ENCODE measurements around the gene CCR9.

Gene CCR9

GRCh38 chr3:45864760-45865519 is 21.4 kb upstream of the CCR9 start:
- no peak overlapping the region for H3K4me3 ChIP-seq (ENCODE audit: low read length)
- TF ChIP-seq ZNF274 (IDR thresholded peaks at IDR 0.05; ENCODE audit: low read depth, low read length), result no peak

GRCh38 chr3:45865563-45865962 is 20.8 kb upstream of the CCR9 start:
- no peak overlapping the region for H3K4me3 ChIP-seq (ENCODE audit: low read length)
- TF ChIP-seq ZNF274 (IDR thresholded peaks at IDR 0.05; ENCODE audit: low read depth, low read length), result no peak

- TF ChIP-seq ZNF274 (IDR thresholded peaks at IDR 0.05; ENCODE audit: low read depth, low read length), result no peak
- H3K4me3 ChIP-seq (ENCODE audit: low read length), result no peak overlapping the region
These were observed 18.1 kb upstream of the CCR9 start for GRCh38 chr3:45868213-45868612.

DNA sequence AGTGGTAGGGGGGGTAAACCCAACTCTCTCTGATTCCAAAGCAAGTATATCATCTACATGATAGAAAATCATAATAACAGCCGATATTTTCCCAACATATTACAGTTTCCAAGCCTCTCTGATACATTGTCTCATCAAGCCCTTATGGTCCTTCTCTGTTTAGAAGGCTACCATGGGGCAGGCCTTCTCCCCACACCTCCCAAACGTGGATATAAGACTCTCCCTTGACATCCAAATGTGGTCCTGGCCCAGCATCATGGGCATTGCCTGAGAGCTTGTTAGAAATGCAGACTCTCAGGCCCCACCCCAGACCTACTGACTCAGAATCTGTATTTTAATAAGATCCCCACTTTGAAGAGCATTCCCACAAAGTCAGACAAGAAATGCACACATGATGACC is 17.7 kb upstream of the CCR9 start:
- H3K4me3 ChIP-seq (ENCODE audit: low read length), result no peak overlapping the region
- TF ChIP-seq ZNF274 (IDR thresholded peaks at IDR 0.05; ENCODE audit: low read depth, low read length), result no peak

DNA sequence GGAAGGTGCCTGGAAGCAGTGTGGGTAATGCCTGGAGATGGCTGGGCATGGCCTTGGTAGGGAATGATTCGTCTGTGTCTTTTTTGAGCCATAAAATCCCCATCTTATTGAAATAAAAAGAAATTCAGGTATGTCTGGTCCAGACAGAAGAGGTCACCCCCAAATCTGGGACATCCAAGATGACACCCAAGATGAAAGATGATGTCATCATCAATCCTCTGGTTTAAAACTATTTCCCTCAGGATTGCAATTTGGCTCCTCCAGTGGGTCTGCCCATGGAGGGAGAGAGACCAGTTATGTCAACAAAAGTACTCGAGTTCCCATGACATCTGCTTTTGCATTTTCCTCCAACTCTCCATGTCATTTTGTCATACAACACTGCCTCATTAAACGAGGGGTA is 16.7 kb upstream of the CCR9 start:
- TF ChIP-seq ZNF274 (IDR thresholded peaks at IDR 0.05; ENCODE audit: low read depth, low read length), result no peak
- H3K4me3 ChIP-seq (ENCODE audit: low read length), result no peak overlapping the region

- H3K4me3 ChIP-seq (ENCODE audit: low read length), result no peak overlapping the region
- no peak for TF ChIP-seq ZNF274 (IDR thresholded peaks at IDR 0.05; ENCODE audit: low read depth, low read length)
These were observed 16.2 kb upstream of the CCR9 start for GRCh38 chr3:45870099-45870498.

GRCh38 chr3:45871780-45872179 is 14.6 kb upstream of the CCR9 start:
- no peak overlapping the region for H3K4me3 ChIP-seq (ENCODE audit: low read length)
- no peak for TF ChIP-seq ZNF274 (IDR thresholded peaks at IDR 0.05; ENCODE audit: low read depth, low read length)

DNA sequence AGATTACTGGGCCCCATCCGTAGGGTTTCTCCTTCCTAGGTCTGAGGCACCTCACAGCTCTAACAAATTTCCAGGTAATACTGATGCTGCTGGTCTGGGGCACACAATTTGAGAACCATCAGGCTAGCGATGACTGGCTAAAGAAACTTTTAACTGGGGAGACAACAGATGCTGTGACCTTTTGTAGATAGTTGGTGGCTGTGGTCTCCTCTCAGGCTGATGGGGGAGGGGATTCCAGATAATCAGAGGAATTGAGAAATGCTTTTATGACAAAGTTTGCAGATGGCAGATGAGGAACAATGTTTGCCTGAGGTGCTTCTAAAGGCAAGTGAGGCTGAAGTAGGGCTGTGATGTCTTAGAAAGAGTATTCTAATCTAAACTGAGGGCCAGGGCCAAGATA is 13.8 kb upstream of the CCR9 start:
- TF ChIP-seq ZNF274 (IDR thresholded peaks at IDR 0.05; ENCODE audit: low read depth, low read length), result no peak
- no peak overlapping the region for H3K4me3 ChIP-seq (ENCODE audit: low read length)

- no peak for TF ChIP-seq ZNF274 (IDR thresholded peaks at IDR 0.05; ENCODE audit: low read depth, low read length)
- H3K4me3 ChIP-seq (ENCODE audit: low read length), result no peak overlapping the region
These were observed 13.3 kb upstream of the CCR9 start for GRCh38 chr3:45873036-45873435.

DNA sequence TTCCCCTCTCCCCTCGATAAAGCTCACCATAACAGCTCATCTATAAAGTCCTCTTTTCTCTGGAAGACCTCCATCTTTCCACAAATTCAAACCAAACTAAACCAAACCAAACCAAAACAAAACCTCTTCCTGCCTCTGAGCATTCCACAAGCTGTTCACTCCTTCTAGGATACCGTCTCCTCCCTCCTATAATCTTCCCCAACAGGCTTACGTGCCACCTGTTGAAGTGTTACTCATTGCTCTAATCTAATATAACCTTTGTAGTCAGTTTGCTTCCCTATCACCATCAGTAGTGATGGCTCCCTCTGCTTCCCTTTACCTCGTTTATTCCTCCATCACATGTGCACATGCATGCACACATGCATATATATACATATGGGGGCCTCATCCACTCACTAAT is 12.7 kb upstream of the CCR9 start:
- TF ChIP-seq ZNF274 (IDR thresholded peaks at IDR 0.05; ENCODE audit: low read depth, low read length), result no peak
- H3K4me3 ChIP-seq (ENCODE audit: low read length), result no peak overlapping the region

GRCh38 chr3:45874677-45875346 is 11.5 kb upstream of the CCR9 start:
- no peak overlapping the region for H3K4me3 ChIP-seq (ENCODE audit: low read length)
- TF ChIP-seq ZNF274 (IDR thresholded peaks at IDR 0.05; ENCODE audit: low read depth, low read length), result no peak

DNA sequence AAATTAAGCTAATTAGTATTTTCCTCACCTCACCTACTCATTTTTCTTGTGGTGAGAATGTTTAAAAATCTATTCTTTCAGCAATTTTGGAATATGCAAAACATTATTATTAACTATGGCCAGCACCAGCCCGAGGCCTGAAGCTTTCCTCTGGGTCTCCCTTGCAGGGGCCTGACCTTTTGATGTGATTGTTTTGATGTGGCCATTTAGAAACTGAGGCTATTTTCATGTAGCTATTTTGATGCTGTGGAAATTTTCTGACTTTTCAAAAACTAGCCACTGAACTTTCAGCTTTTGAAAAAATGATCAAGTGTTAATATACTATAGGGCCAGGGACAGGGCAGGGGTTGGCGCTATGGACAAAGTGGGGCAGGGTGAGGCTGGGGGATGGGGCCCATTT is 8.2 kb upstream of the CCR9 start:
- TF ChIP-seq ZNF274 (IDR thresholded peaks at IDR 0.05; ENCODE audit: low read depth, low read length), result no peak
- H3K4me3 ChIP-seq (ENCODE audit: low read length), result no peak overlapping the region

DNA sequence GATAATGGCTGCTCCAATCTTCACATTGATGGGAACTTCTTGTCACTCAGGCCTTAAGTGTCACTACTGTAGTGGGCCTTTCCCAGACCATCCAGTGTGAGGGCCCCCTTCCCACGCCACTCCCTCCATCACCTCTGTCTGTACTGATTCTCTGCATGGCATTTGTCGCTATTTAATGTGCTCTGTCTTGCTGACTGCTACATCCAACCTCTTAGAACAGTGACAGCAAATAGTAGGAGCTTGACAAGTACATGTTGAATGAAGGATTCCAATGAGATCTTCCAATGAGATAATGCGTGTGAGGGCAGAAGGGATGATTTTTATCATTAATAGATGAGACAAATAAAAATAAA is 5.6 kb upstream of the CCR9 start:
- no peak overlapping the region for H3K4me3 ChIP-seq (ENCODE audit: low read length)
- TF ChIP-seq ZNF274 (IDR thresholded peaks at IDR 0.05; ENCODE audit: low read depth, low read length), result no peak

DNA sequence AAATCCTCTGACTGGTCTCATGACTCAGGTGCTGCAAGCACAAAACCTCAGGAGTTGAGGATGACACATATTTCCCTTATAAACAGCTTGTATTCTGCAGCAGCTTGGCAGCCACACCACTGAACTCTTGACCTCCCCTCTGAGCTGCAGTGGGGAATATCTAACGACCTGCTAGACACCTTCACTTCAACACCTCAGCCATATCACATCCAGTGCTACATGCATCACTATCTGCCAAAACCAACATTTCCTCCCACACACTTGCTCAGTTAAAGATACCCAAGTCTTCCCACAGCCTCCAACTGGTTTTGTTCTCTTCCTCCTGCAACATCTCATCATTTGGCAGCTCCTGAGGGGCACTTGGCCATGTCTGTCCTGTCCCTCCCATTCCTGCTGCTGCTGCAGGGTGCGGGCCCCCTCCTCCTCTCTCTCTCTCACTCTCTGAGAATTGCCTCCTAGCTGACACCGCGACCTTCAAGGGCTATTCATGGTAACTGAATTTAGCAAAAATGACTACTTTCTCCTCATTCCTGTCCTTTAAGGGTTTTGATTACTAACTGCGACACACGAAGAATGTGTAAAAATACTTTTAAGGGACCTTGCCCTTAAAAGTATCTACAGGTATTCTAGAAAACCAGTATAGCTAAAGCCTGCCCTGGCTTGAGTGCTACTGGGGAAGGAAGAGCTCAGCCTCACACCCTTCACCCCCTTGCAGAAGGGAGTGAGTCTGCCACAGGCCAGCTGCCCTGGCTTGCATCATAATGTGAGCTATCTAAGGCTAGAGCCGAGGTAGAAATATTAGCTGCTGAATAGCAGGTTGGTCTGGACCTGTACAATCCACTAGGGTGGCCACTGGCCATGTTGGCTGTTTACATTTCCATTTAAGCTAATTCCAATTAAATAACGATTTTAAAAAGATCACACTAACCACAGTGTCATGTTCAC is 5.0 kb upstream of the CCR9 start:
- no peak for TF ChIP-seq ZNF274 (IDR thresholded peaks at IDR 0.05; ENCODE audit: low read depth, low read length)

More for the DNA sequence above, 5.0 kb upstream of the CCR9 start:
- H3K4me3 ChIP-seq (ENCODE audit: low read length), result no peak overlapping the region
